Measurements from ENCODE around the gene HSF5.

Gene HSF5

DNA sequence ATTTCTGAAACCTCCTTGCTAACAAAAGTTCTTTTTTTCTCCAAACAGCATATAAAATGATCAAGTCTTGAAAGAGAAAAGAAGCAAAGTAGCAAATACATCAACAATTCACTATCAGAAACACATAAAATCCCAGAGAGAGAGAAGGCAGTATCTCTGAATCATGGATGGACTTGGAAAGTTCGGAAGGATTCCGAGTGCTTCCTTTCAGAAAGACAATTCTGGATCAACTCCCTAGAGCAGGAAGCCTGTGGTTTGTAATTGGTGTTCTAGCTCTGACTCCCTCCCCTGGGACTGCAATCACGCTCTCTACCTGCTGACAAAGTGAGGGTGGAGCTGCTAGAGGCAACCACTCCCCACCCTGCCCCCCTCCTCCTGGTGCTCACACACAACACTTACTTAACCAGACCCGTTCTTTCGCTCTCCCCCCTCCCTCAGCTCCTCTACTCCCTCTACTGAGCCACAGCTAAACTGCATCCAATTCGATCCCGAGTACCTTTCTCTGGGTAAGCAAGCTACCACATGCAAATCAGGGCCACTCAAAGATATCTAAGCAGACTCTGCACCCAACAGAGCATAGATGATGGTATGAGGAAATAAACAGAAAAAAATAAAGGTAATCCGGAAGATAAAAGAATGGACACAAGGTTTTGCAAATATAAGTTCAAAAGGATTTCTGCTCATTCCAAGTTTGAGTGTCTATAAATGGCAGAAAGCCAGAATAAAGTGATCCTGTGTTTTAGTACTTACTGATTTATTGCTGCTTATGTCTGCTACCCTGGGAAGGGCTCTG is 70.7 kb downstream of the HSF5 start, which contains the start of gene RNF43:
RNF43 (minus strand) TSS at position 235 of the 793 bp plus-strand sequence. CDS start 1,957 bp downstream, outside the sequence.
- peak; percentile 86 for DNase-seq (ENCODE audit: low read depth, low spot score)
- TF ChIP-seq POLR2AphosphoS5 (IDR thresholded peaks at IDR 0.05; ENCODE audit: borderline replicate concordance, low read depth, low read length) (peak; percentile 66), FOXP2 (optimal IDR thresholded peaks at IDR 0.05; ENCODE audit: control extremely low read depth, extremely low read length, insufficient read depth) (peak; percentile 79), EZH2 (IDR thresholded peaks at IDR 0.05) (no peak)
- Histone ChIP-seq H3K4me3 (peak within 1 kb of the TSS; percentile 76), H3K36me3 (ENCODE audit: insufficient read depth, low read length) (no peaks in the 10 kb centered on the region), H3K9ac (ENCODE audit: insufficient read length) (peak within 1 kb of the TSS; percentile 55), H3K27ac (peak within 1 kb of the TSS; percentile 81; the same call in 1 of the 2 replicates), H3K9me3 (ENCODE audit: low read depth, low read length) (no peaks in the 10 kb centered on the region)

DNA sequence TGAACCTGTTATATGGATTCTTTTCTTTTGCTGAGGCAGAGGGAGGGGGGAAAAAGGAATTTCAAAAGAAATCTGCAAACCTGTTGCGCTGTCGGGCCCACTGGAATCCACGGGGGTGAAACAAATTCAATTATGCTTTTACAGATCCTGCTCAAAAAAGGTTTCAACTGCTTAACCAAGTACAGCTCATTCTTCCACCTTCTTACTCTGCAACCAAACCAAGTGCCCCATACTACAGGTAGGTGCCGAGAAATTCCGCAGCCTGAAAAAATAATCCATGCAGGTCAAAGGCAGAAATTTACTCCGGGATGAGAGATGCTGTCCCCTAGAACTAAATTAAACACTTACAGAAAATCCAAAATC is 71.3 kb downstream of the HSF5 start:
- no peak for TF ChIP-seq EZH2 (IDR thresholded peaks at IDR 0.05)
- no peak for TF ChIP-seq FOXP2 (optimal IDR thresholded peaks at IDR 0.05; ENCODE audit: control extremely low read depth, extremely low read length, insufficient read depth)
- no peak for TF ChIP-seq POLR2AphosphoS5 (IDR thresholded peaks at IDR 0.05; ENCODE audit: borderline replicate concordance, low read depth, low read length)
- Histone ChIP-seq H3K27ac (peak overlapping the region; percentile 81; the same call in 1 of the 2 replicates), H3K4me3 (peak overlapping the region; percentile 76), H3K36me3 (ENCODE audit: insufficient read depth, low read length) (no peaks in the 10 kb centered on the region), H3K9ac (ENCODE audit: insufficient read length) (peak overlapping the region; percentile 55), H3K9me3 (ENCODE audit: low read depth, low read length) (no peaks in the 10 kb centered on the region)
- DNase-seq (ENCODE audit: low read depth, low spot score): no peak

DNA sequence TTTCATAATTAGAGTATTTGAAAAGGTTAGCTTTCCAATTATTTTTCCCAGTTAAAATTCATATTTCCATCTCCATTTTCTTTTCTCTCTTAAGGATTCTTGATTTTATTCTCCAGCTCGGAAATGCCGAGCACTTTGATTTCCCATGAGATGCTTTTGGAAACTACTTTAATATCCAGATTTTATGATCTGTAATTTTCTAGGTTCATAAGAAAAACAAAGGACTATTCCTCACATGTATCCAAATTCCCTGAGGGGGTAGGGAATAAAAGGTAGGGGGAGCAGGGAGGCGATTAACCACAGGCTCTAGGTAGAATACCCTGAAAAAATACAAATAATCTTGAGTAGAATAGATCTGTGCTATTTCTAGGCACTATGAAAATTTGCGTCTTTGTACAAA is 71.8 kb downstream of the HSF5 start:
- TF ChIP-seq EZH2 (IDR thresholded peaks at IDR 0.05) (no peak), POLR2AphosphoS5 (IDR thresholded peaks at IDR 0.05; ENCODE audit: borderline replicate concordance, low read depth, low read length) (no peak), FOXP2 (optimal IDR thresholded peaks at IDR 0.05; ENCODE audit: control extremely low read depth, extremely low read length, insufficient read depth) (no peak)
- Histone ChIP-seq H3K9ac (ENCODE audit: insufficient read length) (no peak overlapping the region), H3K9me3 (ENCODE audit: low read depth, low read length) (no peaks in the 10 kb centered on the region), H3K36me3 (ENCODE audit: insufficient read depth, low read length) (no peaks in the 10 kb centered on the region), H3K27ac (no peak overlapping the region), H3K4me3 (peak overlapping the region; percentile 76)
- DNase-seq (ENCODE audit: low read depth, low spot score): no peak

DNA sequence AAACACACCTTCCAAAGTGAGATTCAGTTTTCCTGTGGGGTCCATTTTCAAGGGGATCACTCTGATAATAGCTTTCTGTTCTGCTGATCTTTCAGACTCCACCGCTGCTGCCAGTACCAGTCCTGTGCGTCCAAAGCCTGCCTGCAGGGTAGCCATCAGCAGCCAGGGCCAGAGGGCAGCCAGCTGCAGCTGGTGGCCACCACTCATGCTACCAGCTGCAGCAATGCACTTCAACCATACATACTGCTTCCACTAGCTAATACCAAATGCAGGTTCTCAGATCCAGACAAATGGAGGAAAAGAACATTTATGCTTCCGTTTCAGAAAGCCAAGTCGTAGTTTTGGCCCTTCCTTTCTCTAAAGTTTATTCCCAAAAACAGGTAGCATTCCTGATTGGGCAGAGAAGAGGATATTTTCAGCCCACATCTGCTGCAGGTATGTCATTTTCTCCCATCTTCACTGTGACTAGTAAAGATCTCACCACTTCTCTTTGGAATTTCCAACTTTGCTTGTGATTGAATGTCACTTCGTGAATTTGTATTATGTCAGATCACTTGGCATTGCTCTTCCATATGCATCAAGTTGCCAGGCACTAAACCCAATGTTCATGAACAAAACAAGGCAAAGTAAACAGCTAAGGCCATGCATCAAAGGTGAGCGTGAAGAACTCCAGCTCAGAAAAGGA is 72.7 kb downstream of the HSF5 start:
- H3K9me3 ChIP-seq (ENCODE audit: low read depth, low read length): no peaks in the 10 kb centered on the region
- TF ChIP-seq POLR2AphosphoS5 (IDR thresholded peaks at IDR 0.05; ENCODE audit: borderline replicate concordance, low read depth, low read length) (no peak), FOXP2 (optimal IDR thresholded peaks at IDR 0.05; ENCODE audit: control extremely low read depth, extremely low read length, insufficient read depth) (no peak), EZH2 (IDR thresholded peaks at IDR 0.05) (no peak)
- no peak for DNase-seq (ENCODE audit: low read depth, low spot score)
- H3K36me3 ChIP-seq (ENCODE audit: insufficient read depth, low read length): no peaks in the 10 kb centered on the region
- no peak overlapping the region for H3K27ac ChIP-seq
- no peak overlapping the region for H3K9ac ChIP-seq (ENCODE audit: insufficient read length)
- no peak overlapping the region for H3K4me3 ChIP-seq

DNA sequence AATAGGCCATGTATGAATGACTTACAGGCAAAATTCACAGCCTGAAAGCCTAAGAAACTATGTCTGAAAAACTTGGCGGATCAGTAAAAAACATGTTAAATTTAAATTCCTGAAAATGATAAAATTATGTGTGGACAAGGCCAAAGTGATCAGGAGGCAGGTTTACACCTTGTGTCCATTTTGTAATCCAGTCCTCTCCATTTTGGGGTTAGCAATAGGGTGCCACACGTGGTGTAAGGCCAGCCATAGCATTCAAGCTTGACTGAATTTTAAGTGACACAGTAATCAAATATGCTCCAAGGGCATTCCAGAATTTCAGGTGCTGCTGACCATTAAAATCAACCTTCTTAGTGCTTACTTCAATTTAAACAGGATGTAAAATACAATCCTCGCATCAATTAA is 73.6 kb downstream of the HSF5 start:
- Histone ChIP-seq H3K4me3 (no peak overlapping the region), H3K36me3 (ENCODE audit: insufficient read depth, low read length) (no peaks in the 10 kb centered on the region), H3K27ac (no peak overlapping the region), H3K9ac (ENCODE audit: insufficient read length) (no peak overlapping the region), H3K9me3 (ENCODE audit: low read depth, low read length) (no peaks in the 10 kb centered on the region)
- no peak for DNase-seq (ENCODE audit: low read depth, low spot score)
- TF ChIP-seq EZH2 (IDR thresholded peaks at IDR 0.05) (no peak), FOXP2 (optimal IDR thresholded peaks at IDR 0.05; ENCODE audit: control extremely low read depth, extremely low read length, insufficient read depth) (no peak), POLR2AphosphoS5 (IDR thresholded peaks at IDR 0.05; ENCODE audit: borderline replicate concordance, low read depth, low read length) (no peak)

DNA sequence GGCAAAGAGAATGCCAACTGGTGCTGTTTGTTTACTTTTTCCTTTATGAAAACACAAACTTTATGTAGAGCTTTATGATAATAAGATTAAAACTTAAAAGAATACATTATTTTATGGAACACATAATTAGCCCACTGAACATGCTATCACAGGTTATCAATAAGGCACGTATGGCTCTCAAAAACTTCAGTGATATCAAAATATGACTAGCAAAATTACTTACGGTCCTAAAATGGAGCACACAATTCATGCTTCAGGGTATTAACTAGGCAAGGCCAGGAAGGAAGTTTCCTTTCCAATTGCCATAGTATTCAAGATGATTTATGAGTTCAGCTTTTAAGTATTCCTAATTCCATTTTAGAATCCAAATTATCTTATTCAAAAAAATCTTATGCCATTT is 74.5 kb downstream of the HSF5 start:
- no peak overlapping the region for H3K9ac ChIP-seq (ENCODE audit: insufficient read length)
- peak overlapping the region; percentile 46 for H3K4me3 ChIP-seq
- no peaks in the 10 kb centered on the region for H3K36me3 ChIP-seq (ENCODE audit: insufficient read depth, low read length)
- peak; percentile 34 for DNase-seq (ENCODE audit: low read depth, low spot score)
- TF ChIP-seq FOXP2 (optimal IDR thresholded peaks at IDR 0.05; ENCODE audit: control extremely low read depth, extremely low read length, insufficient read depth) (no peak), POLR2AphosphoS5 (IDR thresholded peaks at IDR 0.05; ENCODE audit: borderline replicate concordance, low read depth, low read length) (no peak; the same call in 1 of the 2 replicates), EZH2 (IDR thresholded peaks at IDR 0.05) (no peak)
- no peak overlapping the region for H3K27ac ChIP-seq
- no peaks in the 10 kb centered on the region for H3K9me3 ChIP-seq (ENCODE audit: low read depth, low read length)

DNA sequence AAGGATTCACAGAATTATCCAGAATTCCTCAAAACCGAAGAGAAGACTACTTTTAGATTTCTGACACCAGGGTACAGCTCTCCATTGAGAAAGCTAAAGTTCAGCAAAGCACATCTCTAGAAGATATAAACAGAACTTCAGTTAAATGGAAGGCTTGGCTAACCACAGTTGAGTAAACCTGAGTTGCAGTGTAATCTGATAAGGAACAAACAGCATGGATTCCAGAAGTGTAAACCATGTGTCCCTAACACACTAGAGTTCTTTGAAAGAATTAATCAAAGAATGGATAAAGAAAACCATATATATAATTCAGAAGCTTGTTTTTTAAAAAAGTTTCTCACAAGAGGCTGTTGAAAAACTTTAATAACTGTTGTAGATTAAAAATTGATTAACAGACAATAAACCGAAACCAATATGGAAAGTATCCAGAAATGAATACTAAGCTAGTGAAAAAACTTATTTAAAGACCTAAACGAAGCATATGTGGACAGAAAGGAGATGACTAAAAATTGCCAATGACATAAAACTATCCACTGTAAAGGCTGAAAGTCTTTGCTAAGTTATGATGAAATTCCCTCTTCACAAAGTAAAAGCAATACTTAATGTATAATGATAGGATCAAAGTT is 75.1 kb downstream of the HSF5 start:
- H3K9ac ChIP-seq (ENCODE audit: insufficient read length): no peak overlapping the region
- no peak overlapping the region for H3K27ac ChIP-seq
- H3K36me3 ChIP-seq (ENCODE audit: insufficient read depth, low read length): no peaks in the 10 kb centered on the region
- TF ChIP-seq EZH2 (IDR thresholded peaks at IDR 0.05) (no peak), POLR2AphosphoS5 (IDR thresholded peaks at IDR 0.05; ENCODE audit: borderline replicate concordance, low read depth, low read length) (no peak), FOXP2 (optimal IDR thresholded peaks at IDR 0.05; ENCODE audit: control extremely low read depth, extremely low read length, insufficient read depth) (no peak)
- H3K9me3 ChIP-seq (ENCODE audit: low read depth, low read length): no peaks in the 10 kb centered on the region
- H3K4me3 ChIP-seq: peak overlapping the region; percentile 46; the same call in 1 of the 2 replicates
- DNase-seq (ENCODE audit: low read depth, low spot score): no peak

Data from SK-N-MC (cell line).